H9 (cell line): ENCODE measurements around the gene XPR1. TPM values are rescaled to one million over a fixed set of nuclear protein-coding genes. Genes with fewer than 3 reads are reported as not detected.
A peak's percentile ranks its signal among the peaks of the same experiment; 100 is the strongest.

Experiments
- DNase-seq: peaks from one replicate; pipeline ENCODE4 v3.0.0-alpha.2; 2017
- H2AFZ ChIP-seq: one replicate; pipeline ENCODE4 v1.6.1; 2013; ENCODE audit warnings: mild to moderate bottlenecking, low read length, control low read depth, moderate library complexity
- H2AK5ac ChIP-seq: 2 replicates; pipeline ENCODE4 v1.6.1; 2013; ENCODE audit warnings: low read length, control low read depth, mixed read lengths; ENCODE audit not compliant: insufficient read length
- H2BK120ac ChIP-seq: one replicate; pipeline ENCODE4 v1.6.1; 2013; ENCODE audit warnings: low read depth, mild to moderate bottlenecking, low read length, control low read depth, inconsistent platforms; ENCODE audit not compliant: poor library complexity, severe bottlenecking
- H2BK12ac ChIP-seq: 2 replicates; pipeline ENCODE4 v1.6.1; 2013; ENCODE audit warnings: low read length, control low read depth, mixed read lengths, low read depth; ENCODE audit not compliant: insufficient read length
- H2BK15ac ChIP-seq: 2 replicates; pipeline ENCODE4 v1.6.1; 2013; ENCODE audit warnings: low read depth, low read length, control low read depth
- H2BK20ac ChIP-seq: one replicate; pipeline ENCODE4 v1.6.1; 2013; ENCODE audit warnings: low read depth, mild to moderate bottlenecking, low read length, control low read depth, inconsistent platforms; ENCODE audit not compliant: poor library complexity, severe bottlenecking
- H2BK5ac ChIP-seq: 2 replicates; pipeline ENCODE4 v1.6.1; 2013; ENCODE audit warnings: low read length, control low read depth, mixed read lengths; ENCODE audit not compliant: insufficient read length
- H3K14ac ChIP-seq: 2 replicates; pipeline ENCODE4 v1.6.1; 2013; ENCODE audit warnings: low read length, control low read depth; ENCODE audit not compliant: insufficient read depth
- H3K18ac ChIP-seq: 2 replicates; pipeline ENCODE4 v1.6.1; 2013; ENCODE audit warnings: low read depth, mild to moderate bottlenecking, mixed read lengths, low read length, control low read depth; ENCODE audit not compliant: insufficient read length
- H3K23ac ChIP-seq: 2 replicates; pipeline ENCODE4 v1.6.1; 2013; ENCODE audit warnings: low read length, control low read depth, mixed read lengths, low read depth; ENCODE audit not compliant: insufficient read length
- H3K23me2 ChIP-seq: 2 replicates; pipeline ENCODE4 v1.6.1; 2013; ENCODE audit warnings: low read depth, mild to moderate bottlenecking, mixed read lengths, low read length, control low read depth; ENCODE audit not compliant: insufficient read length, poor library complexity, severe bottlenecking
- H3K27ac ChIP-seq: 2 replicates; pipeline ENCODE4 v1.5.1; 2013; ENCODE audit warnings: low read length, control low read depth, mixed read lengths, low read depth; ENCODE audit not compliant: insufficient read length
- H3K27me3 ChIP-seq: 2 replicates; pipeline ENCODE4 v1.6.1; 2013; ENCODE audit warnings: low read length, control low read depth, inconsistent platforms; ENCODE audit not compliant: insufficient read depth
- H3K4ac ChIP-seq: 2 replicates; pipeline ENCODE4 v1.6.1; 2013; ENCODE audit warnings: low read depth, mild to moderate bottlenecking, control low read depth, inconsistent platforms, low read length, moderate library complexity
- H3K4me1 ChIP-seq: 2 replicates; pipeline ENCODE4 v1.6.1; 2013; ENCODE audit warnings: low read length, control low read depth, inconsistent platforms; ENCODE audit not compliant: insufficient read depth
- H3K4me2 ChIP-seq: 2 replicates; pipeline ENCODE4 v1.6.1; 2013; ENCODE audit warnings: low read length, control low read depth, mixed read lengths; ENCODE audit not compliant: insufficient read length, insufficient read depth
- H3K56ac ChIP-seq: 2 replicates; pipeline ENCODE4 v1.6.1; 2013; ENCODE audit warnings: low read depth, mild to moderate bottlenecking, mixed read lengths, low read length, control low read depth; ENCODE audit not compliant: insufficient read length
- H3K79me1 ChIP-seq: 2 replicates; pipeline ENCODE4 v1.6.1; 2013; ENCODE audit warnings: low read depth, mild to moderate bottlenecking, moderate library complexity, low read length, control low read depth, inconsistent platforms; ENCODE audit not compliant: insufficient read depth, poor library complexity, severe bottlenecking
- H3K79me2 ChIP-seq: 2 replicates; pipeline ENCODE4 v1.6.1; 2013; ENCODE audit warnings: low read length, control low read depth, inconsistent platforms; ENCODE audit not compliant: insufficient read depth
- H3K9ac ChIP-seq: 2 replicates; pipeline ENCODE4 v1.6.1; 2013; ENCODE audit warnings: low read length, control low read depth, mixed read lengths; ENCODE audit not compliant: insufficient read length; ENCODE audit errors: extremely low read depth
- H3K9me3 ChIP-seq: one replicate; pipeline ENCODE4 v1.6.1; 2013; ENCODE audit warnings: low read depth, low read length, inconsistent platforms; ENCODE audit not compliant: control insufficient read depth
- H3T11ph ChIP-seq: one replicate; pipeline ENCODE4 v1.6.1; 2013; ENCODE audit warnings: mild to moderate bottlenecking, low read length, control low read depth, inconsistent platforms
- H4K20me1 ChIP-seq: one replicate; pipeline ENCODE4 v1.6.1; 2013; ENCODE audit not compliant: control insufficient read depth, insufficient read length, insufficient read depth
- H4K5ac ChIP-seq: 2 replicates; pipeline ENCODE4 v1.6.1; 2013; ENCODE audit warnings: low read depth, mild to moderate bottlenecking, mixed read lengths, low read length, control low read depth; ENCODE audit not compliant: insufficient read length
- H4K8ac ChIP-seq: replicated peaks from 2 replicates; pipeline ENCODE4 v1.6.1; 2013; ENCODE audit warnings: low read length, control low read depth, mixed read lengths, low read depth; ENCODE audit not compliant: insufficient read length
- H4K91ac ChIP-seq: 2 replicates; pipeline ENCODE4 v1.6.1; 2013; ENCODE audit warnings: low read depth, mild to moderate bottlenecking, moderate library complexity, mixed read lengths, low read length, control low read depth; ENCODE audit not compliant: insufficient read length
- H3K27ac Mint-ChIP-seq, 3 experiments: 2 replicates in 2 of 3; 3 replicates in 1 of 3; pipeline ENCODE4 v1.8.0; 2020 to 2021; ENCODE audit warnings: mixed read lengths in 3 of 3, mild to moderate bottlenecking in 1 of 3, moderate library complexity in 1 of 3
- H3K27me3 Mint-ChIP-seq: 2 replicates; pipeline ENCODE4 v1.8.0; 2021; ENCODE audit warnings: low read depth, mild to moderate bottlenecking, moderate library complexity, mixed read lengths
- H3K36me3 Mint-ChIP-seq, 3 experiments: 2 replicates in 2 of 3; 3 replicates in 1 of 3; pipeline ENCODE4 v1.8.0; 2020 to 2021; ENCODE audit warnings: low read depth in 3 of 3, mixed read lengths in 3 of 3; ENCODE audit not compliant: insufficient read depth in 1 of 3
- H3K4me1 Mint-ChIP-seq, 2 experiments: 2 replicates each; pipeline ENCODE4 v1.8.0; 2020; ENCODE audit warnings: mixed read lengths in 2 of 2
- H3K4me3 Mint-ChIP-seq, 2 experiments: 2 replicates in 1 of 2; 3 replicates in 1 of 2; pipeline ENCODE4 v1.8.0; 2020 to 2021; ENCODE audit warnings: mild to moderate bottlenecking in 2 of 2, mixed read lengths in 2 of 2, moderate library complexity in 1 of 2
- H3K9me3 Mint-ChIP-seq, 2 experiments: 2 replicates in 1 of 2; 3 replicates in 1 of 2; pipeline ENCODE4 v1.8.0; 2020; ENCODE audit warnings: mild to moderate bottlenecking in 2 of 2, mixed read lengths in 2 of 2, moderate library complexity in 1 of 2
- CTCF ChIP-seq: fragments of 200-600 bp; sonication (generic); conservative IDR thresholded peaks from 3 replicates; pipeline ENCODE4 v1.8.0; 2021; ENCODE audit warnings: antibody characterized with exemption, mild to moderate bottlenecking
- WGBS: extraction: QIAGEN DNeasy Blood & Tissue Kit; methylation state at CpG from one replicate; pipeline ENCODE4 v1.1.7; 2013; ENCODE audit warnings: missing lambda C conversion rate, low lambda C conversion rate, mixed read lengths; ENCODE audit not compliant: insufficient read length; ENCODE audit errors: extremely low coverage; 5-methylcytosine and 5-hydroxymethylcytosine counted together
- total RNA-seq: library from RNA; stranded (reverse); gene quantifications from 2 replicates; pipeline ENCODE4 v1.2.1, GENCODE V29; 2021

Gene XPR1
- total RNA-seq, 1 experiment from 2014 or later: 34.1 TPM

- H2BK20ac ChIP-seq: no peak overlapping the region
- Mint-ChIP-seq H3K27me3 (no peaks in the 10 kb centered on the region), H3K9me3 (peaks cover 0 to 2% of the 10 kb centered on the region in 2 experiments; a peak in 2 of 5 replicates), H3K4me1 (no peaks in the 10 kb centered on the region), H3K4me3 (no peak overlapping the region), H3K36me3 (peaks cover 7 to 26% (median 19%) of the 10 kb centered on the region in 3 experiments; a peak in 6 of 7 replicates), H3K27ac (no peak overlapping the region)
- H3K14ac ChIP-seq: no peak overlapping the region
- H4K91ac ChIP-seq: no peak overlapping the region
- no peak overlapping the region for H2AK5ac ChIP-seq
- peak; percentile 85 for TF ChIP-seq CTCF
- H3T11ph ChIP-seq: no peak overlapping the region
- no peak overlapping the region for H3K9ac ChIP-seq
- no peak overlapping the region for H3K56ac ChIP-seq
- no peak overlapping the region for H2BK12ac ChIP-seq
- no peak overlapping the region for H3K27ac ChIP-seq
- no peak overlapping the region for H3K18ac ChIP-seq
- no peaks in the 10 kb centered on the region for H3K23me2 ChIP-seq
- H3K4me1 ChIP-seq: no peaks in the 10 kb centered on the region
- no peak overlapping the region for H2BK120ac ChIP-seq
- no peaks in the 10 kb centered on the region for H3K79me1 ChIP-seq
- no peaks in the 10 kb centered on the region for H3K27me3 ChIP-seq
- no CpG with 5 or more reads among the region's 6 CpGs for WGBS
- H4K20me1 ChIP-seq: no peaks in the 10 kb centered on the region
- no peak overlapping the region for H3K23ac ChIP-seq
- no peak for DNase-seq
- no peak overlapping the region for H4K8ac ChIP-seq
- H3K4ac ChIP-seq: no peak overlapping the region
- no peak overlapping the region for H2BK15ac ChIP-seq
- no peaks in the 10 kb centered on the region for H3K9me3 ChIP-seq
- no peak overlapping the region for H2BK5ac ChIP-seq
- H4K5ac ChIP-seq: no peak overlapping the region
- no peaks in the 10 kb centered on the region for H3K79me2 ChIP-seq
- no peak overlapping the region for H3K4me2 ChIP-seq
- H2AFZ ChIP-seq: no peak overlapping the region
Measured at GRCh38 chr1:180863158-180863775, 231.4 kb downstream of the XPR1 start.
